ENCODE data around the gene GALNTL6.
"Not testable (repeated sequence)": the region's sequence is repeated elsewhere in the genome, so short reads cannot be mapped to it uniquely, and the experiment has no call there.

The GALNTL6 gene

DNA sequence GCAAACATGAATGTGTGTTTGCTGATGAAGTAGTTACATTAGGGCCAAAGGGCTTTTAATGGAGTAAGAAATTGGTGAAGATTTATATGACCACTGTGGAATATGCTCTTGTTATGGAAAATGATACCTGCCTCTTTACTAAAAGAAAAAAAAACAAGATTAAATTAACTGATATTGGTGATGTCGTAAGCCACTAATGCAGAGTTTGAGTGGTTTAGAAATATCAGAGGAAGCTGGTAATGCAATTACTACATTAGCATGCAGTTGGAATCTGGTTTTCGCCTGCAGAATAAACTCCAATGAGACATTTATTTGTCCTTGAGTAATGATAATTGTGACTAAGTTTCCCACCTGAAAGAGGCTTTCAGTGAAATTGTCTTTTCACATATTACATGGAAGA, 597.9 kb downstream of the GALNTL6 start:
- no peak for DNase-seq

GRCh38 chr4:172412851-172413580, 599.8 kb downstream of the GALNTL6 start:
- no peak for DNase-seq

- DNase-seq = not testable (repeated sequence)
These were observed 615.8 kb downstream of the GALNTL6 start for GRCh38 chr4:172428979-172429378.

DNA sequence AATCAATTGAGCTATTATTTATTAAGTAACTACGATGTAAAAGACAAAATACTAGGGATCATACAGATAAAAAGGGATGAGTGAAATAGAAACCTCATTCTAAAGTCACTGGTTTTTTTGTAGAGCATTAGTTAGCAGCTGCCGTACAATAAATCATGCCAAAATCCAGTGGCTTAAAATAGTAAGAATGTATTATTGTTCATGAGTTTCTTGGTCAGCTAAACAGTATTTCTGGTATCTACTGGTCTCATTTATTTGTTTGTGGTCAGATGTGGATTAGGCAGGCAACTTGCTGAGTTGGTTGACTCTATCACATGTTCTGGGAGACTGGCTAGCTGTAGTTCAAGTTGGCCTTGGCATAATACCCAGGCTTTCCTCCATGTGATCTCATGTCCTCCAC, 667.3 kb downstream of the GALNTL6 start:
- no peak for DNase-seq

GRCh38 chr4:172481802-172482508, 668.8 kb downstream of the GALNTL6 start:
- no peak for DNase-seq

- no peak for DNase-seq
These were observed 671.8 kb downstream of the GALNTL6 start for GRCh38 chr4:172485007-172485406.

DNA sequence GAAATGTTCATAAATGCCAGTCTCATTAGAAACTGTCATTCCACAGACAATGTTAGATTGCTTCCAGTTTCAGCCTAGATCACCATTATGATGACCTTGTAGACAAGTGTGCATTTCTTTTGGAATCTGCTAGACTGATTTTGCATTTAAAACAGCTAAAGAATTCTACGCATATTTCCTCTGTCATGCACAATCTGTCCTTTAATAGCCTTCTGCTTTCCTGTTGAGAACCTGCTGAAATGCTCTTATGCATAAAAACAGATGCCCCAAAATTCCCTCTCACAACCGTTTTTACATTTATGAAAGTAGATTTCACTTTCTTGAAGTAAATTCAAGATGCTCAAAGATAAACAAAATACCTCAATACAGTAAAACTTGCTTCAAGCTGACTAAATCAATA, 673.3 kb downstream of the GALNTL6 start:
- DNase-seq = no peak

DNA sequence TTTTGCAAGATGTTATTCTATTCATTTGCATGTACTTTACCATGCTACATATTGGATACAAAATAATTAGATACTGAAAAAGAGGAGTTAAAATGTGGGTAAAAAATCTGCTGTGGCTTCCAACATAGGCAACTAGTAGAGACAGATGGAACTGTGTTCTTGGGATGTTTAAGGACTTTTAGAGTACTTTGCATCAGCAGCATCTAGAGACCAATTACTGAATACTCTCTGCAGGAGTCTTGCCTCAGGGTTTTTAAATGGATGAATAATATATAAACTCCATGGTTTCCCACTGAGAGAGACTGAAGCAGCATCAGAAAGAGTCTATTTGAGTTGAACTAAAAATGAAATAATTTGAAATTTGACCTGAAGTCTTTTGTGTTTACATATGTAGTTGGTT, 676.7 kb downstream of the GALNTL6 start:
- no peak for DNase-seq

DNA sequence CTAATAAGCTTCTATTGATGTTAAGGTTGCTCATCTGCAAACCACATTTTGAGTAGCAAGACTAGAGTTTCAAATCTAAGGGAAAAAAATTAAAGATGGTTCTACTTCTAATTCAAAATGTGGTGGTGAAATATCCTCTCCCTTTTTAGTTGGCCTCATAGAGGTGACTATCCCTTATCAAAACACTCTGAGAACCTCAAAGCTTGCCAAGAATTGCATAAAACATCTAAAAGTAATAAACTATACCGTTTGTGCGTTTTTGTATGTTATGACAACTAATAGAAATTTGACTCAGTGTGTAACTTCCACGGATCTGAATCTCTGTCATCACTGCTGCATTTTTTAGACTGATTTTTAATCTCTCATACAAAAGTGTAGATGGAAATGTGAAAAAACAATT, 682.6 kb downstream of the GALNTL6 start:
- no peak for DNase-seq

- DNase-seq = no peak
These were observed 684.1 kb downstream of the GALNTL6 start for GRCh38 chr4:172497321-172497720.

GRCh38 chr4:172514011-172514410, 700.8 kb downstream of the GALNTL6 start:
- DNase-seq = no peak

GRCh38 chr4:172514801-172515200, 701.6 kb downstream of the GALNTL6 start:
- DNase-seq = no peak

GRCh38 chr4:172515266-172515879, 702.2 kb downstream of the GALNTL6 start:
- no peak for DNase-seq

DNA sequence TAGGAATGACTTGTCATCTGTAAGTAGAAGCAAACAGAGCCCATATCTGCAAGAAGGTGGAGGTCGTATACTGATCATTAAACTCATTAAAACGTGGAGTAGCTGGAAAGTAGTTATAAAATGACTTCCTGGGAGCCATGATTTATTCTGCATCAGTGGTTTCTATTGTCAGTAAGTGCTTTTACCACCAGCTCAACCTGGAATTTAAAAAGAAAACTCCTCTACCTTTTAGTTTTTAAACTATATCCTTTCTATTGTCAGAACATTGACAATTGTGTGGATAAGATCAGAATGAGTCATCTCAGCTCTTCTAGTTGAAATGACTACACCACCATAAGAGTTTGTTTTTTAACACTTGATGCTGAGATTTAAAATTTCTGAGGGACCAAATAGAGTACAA, 704.2 kb downstream of the GALNTL6 start:
- no peak for DNase-seq

DNA sequence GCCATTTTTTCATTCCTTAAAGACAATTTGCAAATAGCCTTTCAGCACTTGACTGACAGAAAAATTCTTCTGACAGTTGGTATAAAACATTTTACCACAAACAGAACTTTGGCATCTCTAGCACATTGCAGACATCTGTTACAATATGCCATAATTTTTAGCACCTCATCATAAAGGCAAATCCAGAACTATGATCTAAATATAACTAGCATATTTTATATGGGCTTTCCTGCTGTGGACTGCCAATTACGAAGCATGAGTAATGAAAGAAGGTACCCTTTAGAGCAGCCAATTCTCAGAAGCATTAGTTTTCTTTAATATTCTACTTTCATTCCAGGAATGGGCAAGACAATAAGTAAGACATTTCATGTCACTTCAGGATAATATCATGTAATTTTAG, 708.0 kb downstream of the GALNTL6 start:
- no peak for DNase-seq

GRCh38 chr4:172521680-172522079, 708.5 kb downstream of the GALNTL6 start:
- no peak for DNase-seq

GRCh38 chr4:172543249-172543648, 730.0 kb downstream of the GALNTL6 start:
- DNase-seq = no peak

GRCh38 chr4:172546782-172547181, 733.6 kb downstream of the GALNTL6 start:
- no peak for DNase-seq

DNA sequence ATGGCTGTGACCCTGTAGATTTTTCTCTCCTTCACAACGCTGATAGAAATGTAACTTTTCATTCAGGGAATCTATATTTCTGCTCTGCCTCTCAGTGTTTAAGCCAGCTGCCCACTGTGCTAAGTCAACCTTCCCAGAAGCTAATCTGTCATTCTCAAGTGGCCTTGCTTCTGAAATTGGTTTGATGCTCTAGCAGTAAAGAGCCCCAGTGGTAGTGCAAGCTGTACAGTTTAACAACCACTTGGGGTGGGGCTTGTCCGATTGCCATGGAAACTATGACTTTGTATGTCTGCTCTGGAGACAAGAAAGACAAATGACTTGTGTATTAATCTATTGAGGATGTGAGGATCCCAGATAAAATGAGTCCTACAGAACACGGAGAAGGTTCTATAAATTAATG, 734.5 kb downstream of the GALNTL6 start:
- DNase-seq = no peak

GRCh38 chr4:172553216-172553615, 740.0 kb downstream of the GALNTL6 start:
- no peak for DNase-seq

GRCh38 chr4:172554588-172554987, 741.4 kb downstream of the GALNTL6 start:
- no peak for DNase-seq

- DNase-seq = no peak
These were observed 742.5 kb downstream of the GALNTL6 start for GRCh38 chr4:172555725-172556124.

DNA sequence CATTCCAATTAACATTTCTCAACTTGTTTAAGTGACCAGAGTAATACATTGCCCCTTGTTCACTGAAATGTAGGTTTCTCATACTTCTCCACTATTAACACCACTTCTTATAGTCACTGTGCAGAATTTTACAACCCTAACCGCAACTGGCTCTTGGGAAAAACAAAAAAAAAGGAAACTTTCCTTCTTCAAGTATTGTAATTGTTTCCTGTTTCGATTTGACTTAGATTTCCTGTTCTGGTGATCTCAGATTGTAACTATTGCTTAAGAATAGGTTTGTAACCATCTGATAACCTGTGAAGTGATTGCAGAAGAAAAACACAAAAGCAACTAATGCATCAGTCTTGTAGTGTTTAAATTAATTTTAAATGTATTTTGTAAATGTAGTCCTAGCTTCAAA, 760.7 kb downstream of the GALNTL6 start:
- DNase-seq = no peak

DNA sequence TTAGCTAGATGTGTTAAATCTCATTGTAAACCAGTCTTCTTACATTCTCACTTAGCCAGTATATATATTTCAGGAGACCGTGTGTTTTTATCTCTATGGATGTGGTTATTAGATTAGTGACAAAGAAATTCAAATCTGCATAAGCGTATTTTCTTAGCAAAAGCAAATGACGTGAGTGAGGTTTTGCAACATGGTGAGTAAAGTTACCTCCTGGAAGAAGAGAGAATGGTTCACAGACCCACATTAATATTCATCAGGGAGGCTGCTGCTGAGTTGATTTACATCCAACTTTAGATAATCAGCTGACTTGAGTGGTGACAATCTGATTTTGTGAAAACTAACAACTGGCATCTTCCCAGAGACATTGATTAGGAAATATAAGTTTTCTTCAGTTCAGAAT, 765.5 kb downstream of the GALNTL6 start:
- no peak for DNase-seq

All from CD4-positive, alpha-beta T cell treated with Interleukin-6 for 4 hours (primary cell).